Osteocyte (in vitro differentiated cells): Measurements from ENCODE around the gene LYAR. TPM values are rescaled to one million over a fixed set of nuclear protein-coding genes. Genes with fewer than 3 reads are reported as not detected.

Experiments
- DNase-seq: peaks from one replicate; pipeline ENCODE4 v3.0.0; 2021; ENCODE audit warnings: mixed read lengths; ENCODE audit not compliant: unreplicated experiment; ENCODE audit errors: extremely low spot score
- H3K27ac Mint-ChIP-seq: one replicate; pipeline ENCODE4 v1.8.0; 2021; ENCODE audit warnings: mild to moderate bottlenecking, mixed read lengths; ENCODE audit not compliant: unreplicated experiment
- H3K27me3 Mint-ChIP-seq: one replicate; pipeline ENCODE4 v1.8.0; 2021; ENCODE audit warnings: mixed read lengths; ENCODE audit not compliant: unreplicated experiment
- H3K36me3 Mint-ChIP-seq: one replicate; pipeline ENCODE4 v1.8.0; 2021; ENCODE audit warnings: mixed read lengths; ENCODE audit not compliant: unreplicated experiment
- H3K4me1 Mint-ChIP-seq: one replicate; pipeline ENCODE4 v1.8.0; 2021; ENCODE audit warnings: mixed read lengths; ENCODE audit not compliant: unreplicated experiment
- H3K4me3 Mint-ChIP-seq: one replicate; pipeline ENCODE4 v1.8.0; 2021; ENCODE audit warnings: mild to moderate bottlenecking, moderate library complexity, mixed read lengths; ENCODE audit not compliant: unreplicated experiment
- H3K9me3 Mint-ChIP-seq: one replicate; pipeline ENCODE4 v1.8.0; 2021; ENCODE audit warnings: mixed read lengths; ENCODE audit not compliant: unreplicated experiment
- CTCF ChIP-seq: fragments of 200-600 bp; sonication (generic); IDR thresholded peaks from 2 replicates; pipeline ENCODE4 v1.5.0; 2021; ENCODE audit warnings: antibody characterized with exemption, mild to moderate bottlenecking, moderate library complexity
- total RNA-seq: library from RNA; stranded (reverse); gene quantifications from 2 replicates; pipeline ENCODE4 v1.2.1, GENCODE V29; 2021

The LYAR gene
- total RNA-seq, 1 donor from 2014 or later, result 8.2 TPM

GRCh38 chr4:4328206-4328605, 38.3 kb upstream of the LYAR start:
- no peak for TF ChIP-seq CTCF
- H3K9me3 Mint-ChIP-seq, result peaks cover 4% of the 10 kb centered on the region
- no peak overlapping the region for H3K27ac Mint-ChIP-seq
- no peak for DNase-seq
- H3K4me1 Mint-ChIP-seq, result no peaks in the 10 kb centered on the region
- no peak overlapping the region for H3K4me3 Mint-ChIP-seq
- peaks cover 3% of the 10 kb centered on the region for H3K36me3 Mint-ChIP-seq
- no peaks in the 10 kb centered on the region for H3K27me3 Mint-ChIP-seq

- DNase-seq, result no peak
- no peak overlapping the region for H3K27ac Mint-ChIP-seq
- TF ChIP-seq CTCF, result peak; percentile 28
- H3K9me3 Mint-ChIP-seq, result peaks cover 4% of the 10 kb centered on the region
- H3K4me3 Mint-ChIP-seq, result no peak overlapping the region
- H3K36me3 Mint-ChIP-seq, result peaks cover 4% of the 10 kb centered on the region
- H3K27me3 Mint-ChIP-seq, result no peaks in the 10 kb centered on the region
- no peaks in the 10 kb centered on the region for H3K4me1 Mint-ChIP-seq
Observed at GRCh38 chr4:4327652-4328121, 37.7 kb upstream of the LYAR start.

- Mint-ChIP-seq H3K36me3 (peaks cover 7% of the 10 kb centered on the region), H3K27ac (no peak overlapping the region), H3K9me3 (peaks cover 4% of the 10 kb centered on the region), H3K27me3 (no peaks in the 10 kb centered on the region), H3K4me1 (no peaks in the 10 kb centered on the region), H3K4me3 (no peak overlapping the region)
- DNase-seq, result no peak
- no peak for TF ChIP-seq CTCF
Observed at GRCh38 chr4:4326166-4326565, 36.2 kb upstream of the LYAR start.

GRCh38 chr4:4325321-4325720, 35.4 kb upstream of the LYAR start:
- Mint-ChIP-seq H3K27ac (no peak overlapping the region), H3K27me3 (no peaks in the 10 kb centered on the region), H3K9me3 (peaks cover 4% of the 10 kb centered on the region), H3K4me3 (no peak overlapping the region), H3K4me1 (no peaks in the 10 kb centered on the region), H3K36me3 (peaks cover 7% of the 10 kb centered on the region)
- TF ChIP-seq CTCF, result no peak
- DNase-seq, result no peak

GRCh38 chr4:4323705-4324534, 34.0 kb upstream of the LYAR start:
- TF ChIP-seq CTCF, result no peak
- Mint-ChIP-seq H3K9me3 (no peaks in the 10 kb centered on the region), H3K4me3 (no peak overlapping the region), H3K27ac (peak overlapping the region; percentile 2), H3K4me1 (no peaks in the 10 kb centered on the region), H3K27me3 (no peaks in the 10 kb centered on the region), H3K36me3 (peaks cover 7% of the 10 kb centered on the region)
- no peak for DNase-seq
